WI38 (cell line): ENCODE results near the gene CFH.
"Not testable (repeated sequence)": the region's sequence is repeated elsewhere in the genome, so short reads cannot be mapped to it uniquely, and the experiment has no call there.

Experiments
- H3K4me3 ChIP-seq: 2 replicates; pipeline ENCODE4 v1.5.1; 2011; ENCODE audit warnings: low read depth, mild to moderate bottlenecking, control low read depth, low read length
- TF ChIP-seq, protein P1 (sequence below): IDR thresholded peaks from 2 replicates; pipeline ENCODE4 v1.5.1; 2012; ENCODE audit warnings: low read depth, mild to moderate bottlenecking, control low read depth, low read length

CFH gene

DNA sequence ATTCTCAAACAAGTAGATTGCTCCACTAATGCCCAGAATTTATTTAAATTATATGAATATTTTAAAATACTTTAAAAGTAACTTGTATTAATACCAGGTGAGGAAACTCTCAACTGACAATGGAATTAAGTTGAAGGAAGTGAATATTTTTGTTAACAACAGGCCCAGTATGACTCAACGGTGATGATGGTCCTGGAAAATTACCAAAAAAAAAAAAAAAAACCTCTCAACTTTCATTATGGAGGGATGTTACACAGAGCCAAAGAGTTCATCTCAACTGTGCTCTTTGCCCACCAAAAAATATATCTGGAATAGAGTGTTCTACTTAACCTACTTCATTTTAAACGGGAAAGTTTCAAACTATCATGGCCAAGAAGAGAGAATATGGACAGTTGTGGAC is 28.3 kb downstream of the CFH start:
- no peak overlapping the region for H3K4me3 ChIP-seq
- TF ChIP-seq, protein P1, sequence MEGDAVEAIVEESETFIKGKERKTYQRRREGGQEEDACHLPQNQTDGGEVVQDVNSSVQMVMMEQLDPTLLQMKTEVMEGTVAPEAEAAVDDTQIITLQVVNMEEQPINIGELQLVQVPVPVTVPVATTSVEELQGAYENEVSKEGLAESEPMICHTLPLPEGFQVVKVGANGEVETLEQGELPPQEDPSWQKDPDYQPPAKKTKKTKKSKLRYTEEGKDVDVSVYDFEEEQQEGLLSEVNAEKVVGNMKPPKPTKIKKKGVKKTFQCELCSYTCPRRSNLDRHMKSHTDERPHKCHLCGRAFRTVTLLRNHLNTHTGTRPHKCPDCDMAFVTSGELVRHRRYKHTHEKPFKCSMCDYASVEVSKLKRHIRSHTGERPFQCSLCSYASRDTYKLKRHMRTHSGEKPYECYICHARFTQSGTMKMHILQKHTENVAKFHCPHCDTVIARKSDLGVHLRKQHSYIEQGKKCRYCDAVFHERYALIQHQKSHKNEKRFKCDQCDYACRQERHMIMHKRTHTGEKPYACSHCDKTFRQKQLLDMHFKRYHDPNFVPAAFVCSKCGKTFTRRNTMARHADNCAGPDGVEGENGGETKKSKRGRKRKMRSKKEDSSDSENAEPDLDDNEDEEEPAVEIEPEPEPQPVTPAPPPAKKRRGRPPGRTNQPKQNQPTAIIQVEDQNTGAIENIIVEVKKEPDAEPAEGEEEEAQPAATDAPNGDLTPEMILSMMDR: no peak

DNA sequence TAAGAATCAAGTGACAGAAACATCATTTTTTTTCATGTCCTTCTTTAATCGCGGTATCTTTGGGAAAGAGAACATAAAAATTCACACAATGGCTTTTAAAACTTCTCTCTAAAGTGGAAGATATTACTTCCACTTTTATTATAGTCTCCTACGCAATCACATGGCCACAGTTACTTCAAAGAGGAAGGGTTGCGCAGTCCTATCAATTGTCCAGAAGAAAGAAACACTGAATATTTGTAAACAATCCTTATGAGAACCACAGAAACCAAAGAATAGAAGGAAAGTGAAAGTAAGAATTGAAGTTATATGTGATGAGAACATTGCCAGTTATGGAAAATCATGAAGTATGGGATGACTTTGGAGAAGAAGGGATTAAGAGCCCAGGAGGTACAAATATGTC is 32.6 kb downstream of the CFH start:
- TF ChIP-seq, protein P1: no peak

DNA sequence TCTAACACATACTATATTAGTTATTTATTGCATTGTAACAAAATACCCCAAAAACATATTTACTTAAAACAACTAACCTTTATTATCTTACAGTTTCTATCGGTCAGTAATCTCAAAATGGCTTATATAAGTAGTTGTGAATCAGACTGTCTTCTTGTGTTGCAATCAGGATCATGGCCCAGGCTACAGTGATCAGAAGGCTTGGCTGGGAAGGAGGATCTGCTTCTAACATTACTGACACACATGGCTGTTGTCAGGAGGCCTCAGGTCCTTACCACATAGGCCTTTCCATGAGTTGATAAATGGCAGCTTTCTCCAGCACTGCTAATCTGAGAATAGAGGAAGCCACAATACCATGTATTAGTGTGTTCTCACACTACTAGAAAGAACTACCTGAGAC is 33.7 kb downstream of the CFH start:
- H3K4me3 ChIP-seq: no peak overlapping the region
- TF ChIP-seq, protein P1: no peak

More for the DNA sequence above, 32.6 kb downstream of the CFH start:
- no peak overlapping the region for H3K4me3 ChIP-seq

DNA sequence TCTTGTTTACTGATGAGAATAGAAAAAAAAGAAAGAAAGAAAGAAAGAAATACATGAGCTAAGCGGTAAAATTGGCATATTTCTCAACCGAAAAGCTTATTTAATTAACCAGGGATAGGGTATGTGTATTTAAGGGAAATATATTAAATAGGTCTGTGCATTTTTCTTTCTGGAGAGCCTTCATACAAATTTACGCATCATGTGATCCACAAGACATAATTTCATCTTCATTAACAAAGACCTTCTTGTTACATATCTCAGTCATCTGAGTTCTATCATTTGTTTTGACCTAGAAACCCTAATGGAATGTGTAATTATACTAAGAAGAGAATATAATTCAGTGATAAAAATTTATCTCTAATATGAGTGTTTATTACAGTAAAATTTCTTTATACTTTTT is 37.2 kb downstream of the CFH start:
- no peak overlapping the region for H3K4me3 ChIP-seq
- TF ChIP-seq, protein P1: no peak

DNA sequence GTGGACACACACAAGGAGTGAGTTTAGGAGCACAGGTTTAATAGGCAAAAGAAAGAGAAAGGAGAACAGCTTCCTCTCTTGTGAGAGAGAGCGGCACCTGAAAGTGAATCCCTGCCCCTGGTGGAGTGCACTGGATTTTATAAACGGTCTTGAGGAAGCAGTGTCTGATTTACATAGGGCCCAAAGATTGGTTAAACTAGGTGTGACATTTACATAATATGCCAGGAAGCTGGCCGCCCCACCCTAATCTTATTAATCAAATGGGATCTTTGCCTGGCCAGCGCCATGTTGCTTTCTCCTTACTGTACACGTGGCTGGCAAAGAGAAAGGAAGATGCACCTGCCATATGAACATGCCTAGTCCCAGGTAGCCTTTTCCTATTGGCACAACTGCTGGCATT is 38.7 kb downstream of the CFH start:
- TF ChIP-seq, protein P1: no peak
- no peak overlapping the region for H3K4me3 ChIP-seq

DNA sequence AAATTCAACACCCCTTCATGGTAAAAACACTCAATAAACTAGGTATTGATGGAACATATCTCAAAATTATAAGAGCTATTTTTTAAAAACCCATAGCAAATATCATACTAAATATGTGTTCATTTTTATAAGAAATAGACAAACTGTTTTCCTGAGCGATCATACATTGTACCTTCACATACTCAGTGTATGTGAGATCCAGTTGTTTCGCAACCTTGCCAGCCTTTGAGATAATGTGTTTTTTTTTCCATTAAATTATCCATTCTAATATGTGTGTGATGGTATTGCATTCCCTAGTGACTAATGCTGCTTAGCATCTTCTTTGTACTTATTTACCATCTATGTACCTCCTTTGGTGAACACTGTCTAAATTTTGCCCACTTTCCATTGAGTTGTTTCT is 47.1 kb downstream of the CFH start:
- no peak overlapping the region for H3K4me3 ChIP-seq
- TF ChIP-seq, protein P1: no peak

DNA sequence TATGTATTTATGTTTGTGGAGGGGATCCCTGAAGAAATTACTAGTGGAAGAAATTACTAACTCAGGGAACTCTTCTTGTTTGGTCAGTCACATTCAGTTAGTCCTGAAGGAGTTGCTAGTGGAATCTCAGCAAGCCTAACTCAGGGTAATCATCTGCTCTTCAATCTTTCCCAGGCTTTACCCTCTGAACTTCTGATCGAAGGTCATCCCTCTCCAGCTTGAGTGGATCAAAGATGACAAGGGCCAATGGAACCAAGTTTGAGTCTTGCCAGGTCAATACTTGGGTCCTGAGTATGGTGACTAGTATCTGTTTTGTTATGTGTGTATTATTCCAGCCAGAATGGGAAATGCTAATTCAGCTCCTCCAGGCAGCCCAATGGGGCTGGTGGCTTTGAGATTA is 49.3 kb downstream of the CFH start:
- TF ChIP-seq, protein P1: no peak
- H3K4me3 ChIP-seq: no peak overlapping the region

DNA sequence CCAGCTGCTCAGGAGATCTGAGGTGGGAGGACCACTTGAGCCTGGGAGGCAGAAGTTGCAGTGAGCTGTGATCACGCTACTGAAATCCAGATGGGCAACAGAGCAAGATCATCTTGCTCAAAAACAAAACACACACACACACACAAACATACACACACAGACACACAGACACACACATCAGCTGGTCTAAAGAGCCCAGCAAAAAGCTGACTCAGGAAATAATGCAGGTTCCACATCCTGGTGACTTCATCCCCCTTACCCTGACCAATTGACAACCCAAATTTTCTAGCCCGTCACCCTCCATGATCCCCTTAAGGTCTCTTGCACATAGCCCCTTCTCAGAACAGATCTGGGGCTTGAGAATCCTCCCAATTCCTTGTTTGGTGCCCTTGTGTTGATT is 58.0 kb downstream of the CFH start:
- not testable (repeated sequence) for H3K4me3 ChIP-seq
